GM21737 (cell line): ENCODE data around the gene RCAN3.
"Not testable (repeated sequence)": the region's sequence is repeated elsewhere in the genome, so short reads cannot be mapped to it uniquely, and the experiment has no call there.

Source experiments
- ATAC-seq: cut with Tn5 transposase; IDR thresholded peaks from one replicate; pipeline ENCODE4 v1.9.1; 2021; ENCODE audit warnings: mild to moderate bottlenecking, moderate library complexity; ENCODE audit not compliant: unreplicated experiment

Gene RCAN3

DNA sequence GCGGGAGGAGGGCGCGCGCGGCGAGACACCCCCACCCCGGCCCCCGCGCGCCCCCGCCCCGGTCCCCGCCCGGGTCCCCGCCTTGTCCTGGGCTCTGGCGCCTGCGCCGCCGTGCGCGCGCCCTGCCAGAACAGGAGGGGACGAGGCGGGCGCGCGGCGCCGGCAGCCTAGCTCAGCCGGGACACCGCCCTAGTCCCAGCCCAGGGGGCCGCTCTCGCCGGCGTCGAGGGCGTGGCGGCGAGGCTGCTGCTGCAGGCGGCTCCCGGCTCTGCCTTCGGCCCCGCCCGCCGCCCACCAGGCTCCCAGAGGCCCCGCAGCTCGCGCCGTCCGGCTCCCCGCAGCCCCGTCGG lies at the start of gene RCAN3:
Gene RCAN3, plus strand, starts transcription at position 128 of the 350 bp plus-strand sequence. CDS start 11,537 bp downstream, outside the sequence.
- ATAC-seq: no peak

DNA sequence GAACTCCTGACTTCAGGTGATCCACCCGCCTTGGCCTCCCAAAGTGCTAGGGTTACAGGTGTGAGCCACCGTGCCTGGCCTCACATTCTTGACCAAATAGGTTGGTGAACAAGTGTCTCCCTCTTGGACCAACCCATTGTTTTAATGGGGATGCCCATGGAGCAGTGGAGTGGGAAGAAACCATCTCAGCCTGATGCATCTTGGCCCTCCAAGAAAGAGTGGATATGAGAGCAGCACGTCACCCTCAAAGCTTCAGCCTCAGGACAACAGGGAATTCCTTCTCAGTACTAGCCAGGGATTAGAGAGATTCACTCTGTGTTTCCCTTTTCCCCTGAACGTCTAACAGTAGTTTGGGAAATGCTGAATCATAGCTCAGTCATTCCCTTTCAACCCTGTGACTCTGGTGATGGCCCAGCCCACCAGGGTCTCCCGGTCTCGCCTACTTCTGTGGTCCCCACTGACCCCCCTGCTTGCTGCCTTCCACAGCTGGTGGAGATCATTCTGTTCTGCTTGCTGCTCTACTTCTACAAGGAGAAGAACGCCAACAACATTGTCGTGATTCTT lies 49.6 kb upstream of the RCAN3 start:
- ATAC-seq: no peak

DNA sequence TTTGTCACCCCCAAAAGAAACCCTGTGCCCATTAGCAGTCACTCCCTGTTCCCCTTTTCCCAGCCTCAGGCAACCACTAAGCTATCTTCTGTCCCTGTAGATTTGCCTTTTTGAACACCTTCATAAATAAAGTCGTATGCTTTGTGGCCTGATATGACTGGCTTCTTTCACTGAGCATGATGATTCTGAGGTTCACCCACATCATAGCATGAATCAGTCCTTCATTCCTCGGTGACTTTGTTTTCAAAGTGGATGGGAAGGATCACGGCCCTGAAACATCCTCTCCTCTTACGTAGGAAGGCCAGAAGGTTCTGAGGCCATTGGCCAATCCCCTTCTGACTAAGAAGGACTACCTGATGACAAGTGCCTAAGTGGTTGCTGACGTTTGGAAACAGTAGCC lies 48.0 kb upstream of the RCAN3 start:
- no peak for ATAC-seq

DNA sequence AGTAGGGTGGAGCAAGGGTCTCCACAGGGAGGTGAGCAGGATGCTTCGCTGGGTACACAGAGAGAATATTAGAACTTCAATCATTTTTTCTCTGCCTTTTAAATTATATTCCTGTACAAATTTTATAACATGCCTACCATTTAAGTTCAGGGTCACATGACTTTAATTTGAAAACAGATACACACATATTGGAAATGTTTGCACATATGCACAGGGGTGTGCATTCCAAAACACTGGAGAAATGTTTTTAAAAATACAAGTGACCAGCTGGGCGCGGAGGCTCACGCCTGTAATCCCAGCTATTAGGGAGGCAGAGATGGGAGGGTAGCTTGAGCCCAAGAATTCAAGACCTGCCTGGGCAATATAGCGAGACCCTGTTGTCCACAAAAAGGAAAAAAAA lies 47.4 kb upstream of the RCAN3 start:
- ATAC-seq: no peak

DNA sequence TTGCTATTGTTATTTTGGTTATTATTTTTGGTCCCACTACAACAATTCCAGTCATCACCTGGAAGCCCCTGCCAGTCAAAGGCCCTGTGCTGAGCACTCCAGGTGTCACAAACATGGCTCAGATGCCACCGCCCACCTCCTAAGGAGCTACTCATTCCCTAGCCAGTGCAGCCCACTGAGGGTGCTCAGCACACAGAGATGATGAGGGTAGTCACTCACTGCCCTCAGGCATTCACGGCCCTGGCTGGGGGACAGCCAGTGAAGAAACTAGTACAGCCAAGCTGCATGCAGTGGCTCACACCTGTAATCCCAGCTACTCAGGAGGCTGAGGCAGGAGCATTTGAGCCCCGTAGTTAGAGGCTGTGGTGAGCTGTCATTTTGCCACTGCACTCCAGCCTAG lies 44.8 kb upstream of the RCAN3 start:
- no peak for ATAC-seq

DNA sequence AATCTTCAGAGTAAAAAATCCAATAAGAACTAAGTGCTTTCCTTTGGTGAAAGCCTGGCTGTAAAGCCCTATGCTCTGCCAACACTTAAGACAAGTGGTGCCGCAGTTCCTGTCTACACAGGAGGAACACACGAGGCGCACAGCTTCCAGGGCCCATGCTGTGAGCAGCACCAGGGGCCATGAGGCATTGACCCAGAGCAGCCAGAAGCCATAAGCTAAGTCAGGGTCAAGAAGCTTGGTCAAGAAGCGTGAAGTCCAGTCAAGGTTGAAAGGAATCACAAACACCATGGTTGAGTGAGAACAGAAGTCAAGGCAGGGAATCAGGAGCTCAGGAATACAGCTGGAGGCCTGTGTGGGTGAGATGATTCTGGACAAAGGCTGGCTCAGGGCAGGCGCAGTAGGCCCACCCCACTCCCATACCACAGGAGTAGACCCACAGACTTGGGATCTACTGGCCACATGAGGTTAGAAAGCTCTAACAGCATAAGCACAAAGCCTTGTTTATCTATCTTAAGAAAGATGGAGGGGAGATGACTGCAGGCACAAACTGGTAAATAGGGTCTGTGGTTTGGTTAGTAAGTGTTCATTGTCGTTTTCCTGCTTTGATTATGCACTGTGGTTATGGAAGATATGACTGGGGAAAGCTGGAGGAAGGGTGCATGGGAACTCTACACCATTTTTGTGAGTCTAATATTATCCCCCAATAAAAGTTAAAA lies 42.9 kb upstream of the RCAN3 start:
- no peak for ATAC-seq

DNA sequence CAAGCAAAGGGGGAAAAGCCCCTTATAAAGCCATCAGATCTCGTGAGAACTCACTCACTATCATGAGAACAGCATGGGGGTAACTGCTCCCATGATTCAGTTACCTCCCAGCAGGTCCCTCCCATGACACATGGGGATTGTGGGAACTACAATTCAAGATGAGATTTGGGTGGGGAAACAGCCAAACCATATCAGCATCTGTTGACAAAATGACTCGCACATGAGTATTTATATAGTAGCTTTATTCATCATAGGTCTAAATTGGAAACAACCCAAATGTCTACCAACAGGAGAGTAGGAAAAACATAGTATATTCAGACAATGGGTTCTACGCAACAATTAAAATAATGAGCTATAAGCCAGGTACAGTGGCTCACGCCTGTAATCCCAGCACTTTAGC lies 40.5 kb upstream of the RCAN3 start:
- not testable (repeated sequence) for ATAC-seq

DNA sequence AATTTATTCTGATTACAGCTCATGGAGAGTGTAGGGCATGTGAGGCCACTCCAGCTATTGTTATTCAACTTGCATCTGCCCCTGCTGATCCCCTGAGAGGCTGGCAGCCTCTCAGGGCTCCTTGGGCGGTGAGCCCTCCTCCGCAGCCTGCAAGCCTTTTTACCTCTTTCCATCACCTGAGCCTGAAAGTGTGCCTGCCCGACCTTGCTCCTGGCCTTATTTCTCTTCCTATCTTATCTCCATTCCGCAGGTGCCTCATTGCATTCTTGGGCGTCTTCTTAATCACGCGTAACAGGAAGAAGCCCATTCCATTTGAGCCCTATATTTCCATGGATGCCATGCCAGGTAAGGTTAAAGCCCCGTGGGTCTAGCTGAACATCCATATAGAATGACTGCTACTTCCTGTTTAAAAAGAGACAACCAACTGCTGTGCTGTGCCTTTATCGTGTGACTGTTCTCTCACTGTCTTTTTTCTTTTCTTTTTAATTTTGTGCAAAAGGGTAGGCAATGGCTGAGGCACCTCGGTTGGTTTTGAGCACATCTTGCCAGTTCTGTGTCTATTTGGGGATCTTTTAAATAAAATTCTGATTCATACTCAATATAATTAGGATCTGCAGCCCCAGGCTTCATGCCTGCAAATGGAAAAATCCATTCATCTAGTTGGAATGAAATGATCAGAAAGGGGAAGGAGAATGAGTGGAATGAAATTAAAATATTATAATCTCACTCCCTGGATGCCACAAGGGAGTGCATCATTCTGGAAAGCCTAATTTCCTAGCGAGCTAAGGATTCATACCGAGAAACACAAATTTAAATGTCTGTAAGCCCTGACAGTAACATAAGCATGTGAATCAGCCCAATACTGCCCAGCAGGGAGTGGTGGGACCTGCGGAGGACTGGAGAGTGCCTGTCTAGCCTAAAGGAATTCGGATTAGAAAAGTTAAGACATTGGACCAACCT lies 38.6 kb upstream of the RCAN3 start:
- no peak for ATAC-seq

DNA sequence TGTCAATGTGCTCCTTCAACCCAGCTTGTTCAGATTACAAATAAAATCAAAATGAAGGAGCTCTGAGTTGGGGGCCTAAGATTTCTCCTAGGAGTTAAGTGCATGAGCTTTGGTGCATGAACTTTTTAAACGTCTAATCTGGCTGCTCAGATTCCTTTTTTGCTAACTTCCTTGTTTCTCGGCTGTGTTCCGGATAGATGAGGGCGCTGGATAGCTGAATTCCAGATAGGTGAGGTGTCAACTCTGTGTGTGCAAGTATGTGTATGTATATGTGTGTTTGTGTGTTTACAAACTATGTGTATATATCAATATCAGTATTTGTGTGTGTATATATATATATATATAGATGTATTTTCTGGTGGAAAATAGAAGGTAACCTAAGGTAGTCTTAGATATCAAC lies 37.5 kb upstream of the RCAN3 start:
- no peak for ATAC-seq

DNA sequence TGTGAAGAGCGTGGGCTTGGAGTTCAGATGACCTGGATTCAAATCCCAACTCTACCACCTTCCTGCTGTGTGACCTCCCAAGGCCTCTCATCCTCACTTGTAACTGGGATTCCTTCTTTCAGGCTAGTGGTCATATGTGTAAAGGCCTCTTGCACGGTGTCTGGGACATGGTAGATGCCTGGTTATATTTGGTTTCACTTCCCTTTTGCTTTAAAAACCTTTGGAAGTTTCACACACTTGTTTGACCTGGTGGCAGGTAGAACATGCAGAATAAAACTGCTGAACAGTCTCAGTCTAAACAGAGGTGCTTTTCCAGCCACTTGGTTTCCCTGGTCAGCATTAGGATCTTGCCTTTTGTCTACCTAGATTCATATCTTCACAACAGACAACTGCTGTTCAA lies 37.0 kb upstream of the RCAN3 start:
- ATAC-seq: no peak

DNA sequence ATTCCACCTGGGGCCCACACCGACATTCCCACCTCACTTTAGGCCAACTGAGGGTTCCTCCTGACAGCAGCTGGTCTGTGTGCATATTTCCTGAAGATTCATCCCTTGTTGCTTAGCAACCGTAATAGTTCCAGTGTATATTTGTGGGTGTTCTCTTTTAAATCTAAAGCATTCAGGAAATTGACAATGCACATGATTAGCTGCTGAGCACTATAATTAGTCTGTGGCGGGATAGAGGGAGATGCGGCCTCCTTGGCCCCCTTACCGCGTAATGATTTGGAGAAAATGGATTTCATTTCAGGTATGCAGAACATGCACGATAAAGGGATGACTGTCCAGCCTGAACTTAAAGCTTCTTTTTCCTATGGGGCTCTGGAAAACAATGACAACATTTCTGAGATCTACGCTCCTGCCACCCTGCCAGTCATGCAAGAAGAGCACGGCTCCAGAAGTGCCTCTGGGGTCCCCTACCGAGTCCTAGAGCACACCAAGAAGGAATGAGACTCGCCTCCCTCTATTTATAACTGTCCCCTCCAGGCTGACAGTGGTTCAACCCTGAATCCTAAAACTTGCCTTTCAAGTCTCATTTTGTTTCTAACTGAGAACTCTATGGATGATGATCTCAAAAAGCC lies 33.8 kb upstream of the RCAN3 start:
- no peak for ATAC-seq

DNA sequence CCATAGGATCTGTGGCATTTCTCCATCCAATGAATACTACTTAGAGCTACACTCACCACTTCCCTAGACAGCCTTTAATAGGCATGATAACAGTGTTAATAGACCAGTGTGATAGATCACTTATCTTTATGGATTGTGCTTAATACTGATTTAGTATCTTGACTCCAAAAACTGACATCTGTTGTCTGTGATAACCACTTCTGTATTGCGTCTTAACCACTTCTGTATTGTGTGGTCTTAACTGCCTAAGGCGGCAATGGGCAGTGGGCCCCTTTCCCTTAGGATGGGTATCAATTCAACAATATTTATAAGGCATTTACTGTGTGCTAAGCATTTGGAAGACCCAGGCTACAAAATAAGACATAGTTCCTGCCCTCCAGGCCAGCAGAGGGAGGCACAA lies 32.0 kb upstream of the RCAN3 start:
- ATAC-seq: no peak

DNA sequence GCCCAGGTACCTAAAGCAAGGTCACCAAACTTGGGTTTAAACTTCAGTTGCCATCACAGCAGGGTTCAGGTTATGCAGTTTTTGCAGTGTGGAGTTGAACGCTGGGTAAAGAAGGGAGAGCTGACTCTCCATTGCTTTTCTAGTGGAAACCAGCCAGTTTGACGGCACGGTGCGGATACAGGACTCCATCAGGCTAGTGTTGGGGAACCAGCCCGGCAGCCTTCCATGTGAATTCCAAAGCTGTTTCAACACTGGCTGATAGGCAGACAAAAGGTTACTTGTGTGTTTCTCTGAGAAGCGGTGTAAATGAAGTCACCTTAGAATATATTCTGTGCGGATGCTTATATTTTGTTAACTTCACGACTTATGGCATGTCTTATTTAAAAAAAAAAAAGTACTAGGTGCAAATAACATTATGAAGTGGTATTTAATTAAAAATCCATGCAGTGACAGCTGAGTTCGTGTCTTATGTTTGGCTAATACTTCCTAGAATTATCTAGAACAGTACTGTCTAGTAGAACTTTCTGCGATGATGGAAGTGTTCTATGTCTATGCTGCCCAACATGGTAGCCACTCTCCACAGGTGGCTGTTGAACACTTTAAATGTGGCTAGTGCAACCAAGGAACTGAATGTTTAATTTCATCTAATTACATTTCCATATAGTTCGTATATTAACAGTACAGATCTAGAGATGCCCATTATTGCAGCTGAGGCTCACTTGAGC lies 29.9 kb upstream of the RCAN3 start:
- no peak for ATAC-seq

DNA sequence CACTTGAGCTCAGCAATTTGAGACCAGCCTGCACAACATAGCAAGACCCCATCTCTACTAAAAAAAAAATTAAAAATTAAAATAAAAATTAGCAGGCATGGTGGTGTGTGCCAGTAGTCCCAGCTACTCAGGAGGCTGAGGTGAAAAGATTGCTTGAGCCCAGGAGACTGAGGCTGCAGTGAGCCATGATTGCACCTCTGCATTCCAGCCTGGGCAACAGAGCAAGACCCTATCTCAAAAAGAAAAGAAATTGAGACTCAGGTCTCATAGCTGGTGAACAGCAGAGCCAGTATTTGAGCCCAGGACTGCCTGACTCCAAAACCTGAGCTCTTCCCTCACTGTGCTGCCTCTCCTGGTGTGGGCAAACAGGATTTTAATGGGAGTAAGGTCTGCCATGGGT lies 28.4 kb upstream of the RCAN3 start:
- ATAC-seq: no peak

DNA sequence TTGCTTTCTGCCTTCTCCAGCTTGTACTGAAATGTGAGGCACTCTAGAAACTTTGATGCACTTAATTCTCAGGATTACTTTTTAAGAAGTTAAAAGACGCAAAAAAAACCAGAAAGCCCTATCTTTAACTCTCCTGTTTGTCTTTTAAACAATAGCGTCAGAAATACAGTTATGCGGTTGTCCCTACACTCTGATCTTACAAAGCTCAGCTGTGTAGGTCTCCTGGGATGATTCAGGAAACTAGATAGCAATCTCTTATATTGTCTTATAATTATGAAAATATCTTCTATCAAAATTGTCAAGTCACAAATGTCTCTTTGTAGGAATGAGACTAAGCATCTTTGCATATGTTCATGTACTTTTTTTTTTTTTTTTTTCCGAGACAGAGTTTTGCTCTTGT lies 26.9 kb upstream of the RCAN3 start:
- no peak for ATAC-seq

DNA sequence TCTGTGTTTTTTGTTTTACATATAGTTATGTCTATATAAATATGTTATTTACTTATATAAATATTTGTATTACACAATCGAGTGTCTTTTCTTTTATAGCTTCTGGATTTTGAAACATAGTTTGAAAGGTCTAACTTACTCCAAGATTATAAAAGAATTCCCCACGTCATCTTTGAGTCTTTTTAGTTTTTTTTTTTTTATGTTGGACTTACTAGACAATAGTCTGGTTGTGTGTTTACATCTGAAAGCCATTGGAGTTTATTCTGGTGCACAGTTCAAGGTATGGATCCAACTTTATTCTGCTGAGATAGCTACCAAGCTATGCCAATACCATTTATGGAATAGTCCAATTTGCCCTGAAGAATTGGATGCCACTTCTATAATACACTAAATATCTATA lies 26.1 kb upstream of the RCAN3 start:
- no peak for ATAC-seq

DNA sequence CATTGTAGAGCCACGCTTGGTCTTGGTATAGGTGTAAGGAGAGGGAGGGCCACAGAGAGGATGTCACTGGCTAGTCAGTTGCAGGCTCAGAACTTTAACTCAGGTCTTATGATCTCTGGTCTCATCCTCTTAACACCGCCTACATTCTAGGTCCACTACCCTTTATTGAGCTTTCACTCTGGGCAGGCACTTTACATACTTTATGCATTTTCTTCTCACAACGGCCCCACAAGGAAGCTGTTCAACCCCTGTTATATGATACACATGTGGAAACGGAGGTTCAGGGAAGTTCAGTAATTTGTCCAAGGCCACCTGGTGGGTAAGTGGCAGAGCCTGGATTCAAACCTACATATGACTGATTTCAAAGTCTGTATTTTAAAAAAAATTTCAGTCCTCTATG lies 25.3 kb upstream of the RCAN3 start:
- no peak for ATAC-seq

DNA sequence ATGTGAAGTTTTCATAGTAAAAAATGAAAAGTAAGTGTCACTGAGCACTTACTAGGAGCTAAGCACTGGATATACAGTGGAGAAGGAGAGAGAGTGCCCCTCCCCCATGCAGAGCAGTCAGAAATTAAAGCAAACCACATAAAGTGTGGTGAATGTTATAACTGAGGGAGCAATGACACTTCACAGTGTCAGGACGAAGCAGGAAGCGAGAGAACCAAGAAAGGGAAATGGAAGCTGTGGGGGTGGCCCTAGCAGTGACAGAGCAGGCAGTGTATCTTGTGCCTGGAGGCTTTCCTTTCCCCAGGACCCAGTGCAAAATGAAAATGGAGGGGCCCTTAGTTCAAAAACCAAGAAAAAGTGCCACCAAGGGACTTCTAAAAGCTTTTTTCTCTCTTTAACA lies 21.5 kb upstream of the RCAN3 start:
- ATAC-seq: no peak

DNA sequence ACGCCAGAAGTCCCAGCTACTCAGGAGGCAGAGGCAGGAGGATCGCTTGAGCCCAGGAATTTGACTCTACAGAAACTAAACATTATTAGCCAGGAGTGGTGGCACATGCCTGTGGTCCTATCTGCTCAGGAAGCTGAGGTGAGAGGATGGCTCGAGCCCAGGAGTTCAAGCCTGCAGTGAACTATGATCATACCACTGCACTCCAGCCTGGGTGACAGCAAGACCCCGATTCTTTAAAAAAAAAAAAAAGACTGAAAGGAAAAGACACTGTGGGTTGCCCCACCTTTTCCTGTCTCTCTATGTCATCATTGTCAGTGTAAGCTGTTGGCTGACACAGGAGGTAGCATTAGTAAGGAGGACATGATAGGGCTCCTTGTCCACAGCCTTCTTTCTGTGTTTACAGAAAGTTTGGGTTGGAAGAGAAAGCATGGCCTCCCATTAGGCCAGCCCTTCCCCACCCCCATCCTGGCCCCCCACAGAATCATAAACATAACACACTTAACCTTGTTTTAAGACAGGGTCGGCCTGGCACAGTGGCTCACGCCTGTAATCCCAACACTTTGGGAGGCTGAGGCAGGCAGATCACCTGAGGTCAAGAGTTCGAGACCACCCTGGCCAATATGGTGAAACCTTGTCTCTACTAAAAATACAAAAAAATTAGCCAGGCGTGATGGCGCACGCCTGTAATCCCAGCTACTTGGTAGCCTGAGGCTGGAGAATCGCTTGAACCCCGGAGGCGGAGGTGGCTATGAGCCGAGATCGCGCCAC lies 20.6 kb upstream of the RCAN3 start:
- no peak for ATAC-seq

DNA sequence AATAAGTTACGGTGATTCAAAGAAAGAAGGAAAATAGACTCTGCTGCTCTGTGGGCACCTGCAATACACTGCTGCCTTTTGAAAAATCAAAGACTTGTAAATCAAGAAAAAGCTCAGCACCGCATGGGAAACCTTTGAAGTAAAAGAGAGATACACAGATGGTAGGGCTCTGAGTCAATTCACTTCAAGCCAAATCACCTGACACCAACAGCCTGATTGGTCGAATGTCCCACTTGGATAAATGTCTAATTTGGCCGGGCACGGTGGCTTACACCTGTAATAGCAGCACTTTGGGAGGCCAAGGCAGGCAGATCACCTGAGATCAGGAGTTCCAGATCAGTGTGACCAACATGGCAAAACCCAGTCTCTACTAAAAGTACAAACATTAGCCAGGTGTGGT lies 19.2 kb upstream of the RCAN3 start:
- ATAC-seq: no peak
